Activated gamma-delta T cell (primary cell): ENCODE data around the gene SH3RF1.
"Not testable (repeated sequence)": the region's sequence is repeated elsewhere in the genome, so short reads cannot be mapped to it uniquely, and the experiment has no call there.

Experiments used
- DNase-seq: peaks from one replicate; lab custom pipeline; 2025; lab: John Stamatoyannopoulos, UW

SH3RF1 gene

DNA sequence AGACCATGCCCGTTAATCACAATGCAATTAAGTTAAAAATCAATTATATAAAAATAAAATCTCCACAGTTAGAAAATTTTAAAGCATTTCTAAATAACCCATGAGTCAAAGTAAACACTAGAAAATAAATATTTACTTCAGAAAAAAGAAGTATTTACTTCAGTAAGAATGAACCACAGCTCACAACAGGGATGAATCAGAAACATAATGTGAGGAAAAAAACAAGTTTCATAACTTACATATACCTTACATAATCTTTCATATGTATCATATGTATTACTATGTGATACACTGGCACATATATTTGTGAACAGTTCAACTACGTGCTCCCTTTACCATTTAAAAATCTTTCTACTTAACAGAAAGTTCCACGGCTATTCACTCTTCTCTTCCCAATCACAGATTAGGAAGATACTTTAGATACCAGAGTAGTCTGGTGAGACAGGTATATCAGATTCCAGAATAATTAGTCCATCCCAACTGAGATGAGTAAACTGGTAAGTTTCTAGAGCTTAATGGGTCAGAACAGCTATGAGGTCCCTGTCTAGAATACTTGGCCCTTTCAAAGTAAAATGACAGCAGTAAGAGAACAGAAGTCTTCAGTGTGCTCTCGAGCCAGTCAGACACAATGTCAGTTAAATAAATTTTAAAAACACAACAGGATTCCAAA is 70.3 kb downstream of the SH3RF1 start:
- no peak for DNase-seq

DNA sequence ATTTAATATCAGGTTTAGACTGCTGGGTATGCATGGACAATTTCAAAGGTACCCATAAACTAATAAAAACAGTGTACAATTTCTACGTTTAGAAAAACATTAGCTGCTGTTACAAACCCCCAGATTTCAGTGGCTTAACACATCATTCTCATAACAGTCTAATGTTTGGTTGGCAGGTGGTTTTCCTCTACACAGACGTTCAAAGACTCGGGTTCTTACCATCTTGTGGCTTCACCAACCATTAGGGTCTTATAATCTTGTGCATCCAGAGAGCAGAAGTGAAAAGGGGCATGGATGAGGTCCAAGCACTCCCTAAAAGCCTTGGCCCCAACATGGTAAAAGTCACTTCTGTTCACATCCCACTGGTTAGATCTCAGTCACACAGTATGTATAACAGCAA is 71.6 kb downstream of the SH3RF1 start:
- no peak for DNase-seq

DNA sequence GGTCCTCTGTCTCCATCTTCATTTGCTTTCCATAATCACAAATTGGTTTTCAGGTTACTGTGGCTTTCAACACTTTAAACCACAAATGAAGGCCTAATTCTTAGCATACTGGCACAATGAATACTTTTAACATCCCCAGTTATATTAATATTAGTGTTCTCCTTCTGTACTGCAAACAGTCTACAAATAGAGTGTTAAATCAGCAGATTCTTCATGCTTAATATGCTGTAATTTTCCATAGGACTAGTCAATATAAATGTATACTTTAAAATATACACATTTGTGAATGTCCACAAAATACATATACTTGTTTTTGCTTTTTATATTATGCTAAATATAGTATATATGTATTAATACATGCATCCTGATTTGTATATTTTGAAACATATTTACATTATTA is 72.6 kb downstream of the SH3RF1 start:
- DNase-seq = no peak

DNA sequence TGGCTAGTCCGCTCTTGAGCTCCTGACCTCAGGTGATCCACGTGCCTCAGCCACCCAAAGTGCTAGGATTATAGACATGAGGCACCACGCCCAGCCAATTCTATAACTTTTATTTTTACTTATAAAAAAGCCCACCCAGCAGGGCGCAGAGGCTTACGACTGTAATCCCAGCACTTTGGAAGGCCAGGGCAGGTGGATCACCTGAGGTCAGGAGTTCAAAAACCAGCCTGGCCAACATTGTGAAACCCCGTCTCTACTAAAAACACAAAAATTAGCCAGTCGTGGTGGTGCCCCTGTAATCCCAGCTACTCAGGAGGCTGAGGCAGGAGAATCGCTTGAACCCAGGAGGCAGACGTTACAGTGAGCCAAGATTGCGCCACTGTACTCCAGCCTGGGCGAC is 73.5 kb downstream of the SH3RF1 start:
- not testable (repeated sequence) for DNase-seq

DNA sequence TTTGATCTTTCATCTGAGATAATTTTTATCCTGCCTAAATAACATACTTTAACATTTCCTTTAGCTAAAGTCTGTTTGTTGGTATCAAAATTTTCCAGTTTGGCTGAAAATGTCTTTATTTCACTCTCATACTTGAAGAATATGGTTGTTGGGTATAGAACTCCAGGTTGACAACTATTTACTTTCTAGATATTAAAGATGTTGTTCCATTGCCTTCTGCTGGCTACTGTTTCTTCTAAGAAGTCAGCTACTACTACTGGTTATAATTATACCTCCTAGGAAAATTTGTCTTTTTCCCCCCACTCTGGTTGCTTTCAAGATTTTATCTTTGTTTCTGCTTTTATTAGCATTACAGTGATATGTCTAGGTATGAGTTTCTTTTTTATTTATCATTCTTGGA is 75.7 kb downstream of the SH3RF1 start:
- no peak for DNase-seq

DNA sequence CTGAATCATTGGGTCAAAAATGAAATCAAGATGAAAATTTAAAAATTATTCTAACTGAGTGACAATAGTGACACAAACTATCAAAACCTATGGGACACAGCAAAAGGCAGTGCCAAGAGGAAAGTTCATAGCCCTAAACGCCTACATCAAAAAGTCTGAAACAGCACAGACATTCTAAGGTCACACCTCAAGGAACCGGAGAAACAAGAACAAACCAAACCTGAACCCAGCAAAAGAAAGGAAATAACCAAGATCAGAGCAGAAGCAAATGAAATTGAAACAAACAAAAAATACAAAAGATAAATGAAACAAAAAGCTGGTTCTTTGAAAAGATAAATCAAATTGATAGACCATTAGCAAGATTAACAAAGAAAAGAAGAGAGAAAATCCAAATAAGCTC is 80.8 kb downstream of the SH3RF1 start:
- not testable (repeated sequence) for DNase-seq

DNA sequence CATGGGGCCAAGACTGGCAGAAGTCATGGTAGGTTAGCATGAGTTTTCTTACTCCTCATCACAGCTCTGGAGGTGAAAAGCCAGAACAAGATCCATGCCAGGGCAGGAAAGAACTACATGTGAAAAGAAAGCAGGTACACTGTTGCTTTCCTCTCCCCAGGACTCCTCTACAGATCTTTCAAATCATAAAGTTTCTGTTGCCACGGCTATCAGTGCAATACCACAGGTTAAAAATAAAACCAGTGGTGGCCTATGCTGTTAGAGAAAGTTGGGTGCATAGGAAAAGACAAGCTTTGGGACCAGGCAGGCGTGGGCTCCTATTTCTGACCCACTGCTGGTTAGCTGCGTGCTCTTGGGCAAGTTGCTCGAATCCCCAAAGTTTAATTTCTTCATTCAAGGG is 81.4 kb downstream of the SH3RF1 start:
- DNase-seq = no peak

DNA sequence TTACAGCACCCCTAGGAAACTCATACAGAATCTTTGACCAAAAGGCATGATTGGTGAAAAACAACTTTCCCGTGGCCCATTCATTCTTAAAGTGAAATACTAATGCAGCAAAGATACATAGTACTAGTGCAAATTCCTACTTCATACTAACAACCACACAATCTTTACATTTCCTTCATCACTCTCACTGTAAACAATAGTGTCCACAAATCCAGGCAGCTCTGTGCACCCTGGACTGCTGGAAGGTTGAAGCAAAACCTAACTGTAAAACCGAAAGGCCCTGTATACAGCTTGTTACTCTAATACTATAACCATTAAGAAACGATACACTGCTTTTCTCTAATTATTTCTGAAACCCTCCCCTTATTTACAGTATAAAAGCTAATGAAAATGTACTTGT is 82.6 kb downstream of the SH3RF1 start:
- no peak for DNase-seq

DNA sequence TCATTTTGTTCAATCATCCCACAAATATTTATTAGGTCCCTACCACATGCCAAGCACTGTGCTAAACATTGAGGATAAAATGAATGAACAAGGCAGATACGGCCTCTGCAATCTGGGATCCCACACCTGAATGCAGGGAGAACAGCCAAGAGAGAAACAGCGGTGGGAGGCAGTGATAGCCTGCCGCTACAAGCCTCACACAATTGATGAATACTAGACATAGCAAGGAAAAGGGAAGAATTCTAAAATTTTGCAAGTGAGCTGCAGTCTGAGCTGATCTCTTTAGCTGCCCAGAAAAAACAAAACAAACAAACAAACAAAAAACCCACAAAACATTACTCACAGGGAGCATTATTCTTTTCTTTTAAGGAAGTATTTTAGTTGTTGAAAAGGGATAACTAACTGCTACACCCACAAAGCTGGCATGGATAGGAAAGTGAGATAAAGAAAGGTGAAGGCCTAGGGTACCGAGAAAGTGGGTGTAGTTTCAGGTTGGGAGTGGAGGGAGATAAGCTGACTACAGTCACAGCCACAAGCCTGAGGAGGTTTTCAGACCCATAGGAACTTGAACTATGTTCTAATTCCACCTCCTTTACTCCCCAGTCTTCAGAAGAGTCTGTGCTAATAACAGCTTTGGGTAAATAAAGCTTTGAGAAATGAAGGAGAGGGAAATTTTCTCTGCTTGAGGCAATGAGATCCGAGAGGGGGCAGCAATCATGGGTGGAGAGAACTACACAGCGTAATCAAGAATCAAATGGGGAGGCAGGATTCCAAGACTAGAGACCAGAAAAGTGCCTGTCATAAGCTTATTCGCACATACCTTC is 85.4 kb downstream of the SH3RF1 start:
- no peak for DNase-seq

DNA sequence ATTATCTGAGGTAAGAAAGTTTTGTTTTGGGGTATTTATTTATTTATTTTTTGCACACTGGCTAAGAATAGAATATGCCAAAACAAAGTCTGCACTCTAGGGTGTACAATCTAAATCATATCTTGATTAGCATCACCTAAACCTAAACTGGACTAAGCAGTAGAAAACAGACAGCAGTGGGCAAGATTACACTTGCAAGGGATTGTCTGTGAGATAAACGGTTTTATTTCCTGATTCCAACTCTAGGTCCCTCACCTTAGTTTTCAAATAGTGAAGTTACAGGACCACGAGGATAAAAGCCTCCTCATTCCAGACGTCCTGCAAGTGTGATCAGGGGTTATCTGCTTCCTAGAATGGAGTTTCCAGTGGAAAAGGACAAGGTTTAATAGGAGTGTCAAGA is 86.1 kb downstream of the SH3RF1 start:
- no peak for DNase-seq

DNA sequence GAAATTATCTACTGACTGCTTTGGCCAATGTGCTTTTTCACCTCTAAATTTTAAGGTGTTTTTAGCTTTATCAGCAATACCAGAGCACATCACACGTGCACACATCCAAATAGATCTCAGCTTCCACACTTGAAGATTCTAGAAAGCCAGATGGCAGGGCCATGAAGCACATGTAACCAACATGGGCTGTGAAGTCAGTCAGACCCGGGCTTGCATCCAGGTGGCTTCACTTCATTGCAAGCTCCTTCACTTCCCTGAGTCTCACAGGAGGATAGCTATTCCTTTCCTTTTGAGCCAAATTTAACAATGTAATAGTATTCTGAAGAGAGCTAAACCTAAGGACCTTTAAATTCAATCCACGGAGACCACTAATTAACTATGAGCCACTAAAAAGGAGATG is 86.5 kb downstream of the SH3RF1 start:
- no peak for DNase-seq

DNA sequence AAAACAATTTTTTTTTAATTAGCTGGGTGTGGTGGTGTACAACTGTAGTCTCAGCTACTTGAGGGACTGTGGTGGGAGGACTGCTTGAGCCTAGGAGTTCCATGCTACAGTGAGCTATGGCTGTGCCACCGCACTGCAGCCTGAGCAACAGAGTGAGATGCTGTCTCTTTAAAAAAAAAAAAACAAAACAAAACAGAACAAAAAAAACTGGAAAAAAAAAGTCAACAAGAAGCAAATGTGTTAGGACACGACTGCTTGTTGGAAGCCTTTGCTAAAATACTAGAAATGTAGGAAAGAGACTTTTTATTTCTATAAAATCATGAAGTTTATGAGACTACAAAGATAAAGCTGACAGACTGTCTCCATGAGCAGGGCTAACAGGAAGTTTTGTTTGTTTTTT is 87.2 kb downstream of the SH3RF1 start:
- DNase-seq = no peak

DNA sequence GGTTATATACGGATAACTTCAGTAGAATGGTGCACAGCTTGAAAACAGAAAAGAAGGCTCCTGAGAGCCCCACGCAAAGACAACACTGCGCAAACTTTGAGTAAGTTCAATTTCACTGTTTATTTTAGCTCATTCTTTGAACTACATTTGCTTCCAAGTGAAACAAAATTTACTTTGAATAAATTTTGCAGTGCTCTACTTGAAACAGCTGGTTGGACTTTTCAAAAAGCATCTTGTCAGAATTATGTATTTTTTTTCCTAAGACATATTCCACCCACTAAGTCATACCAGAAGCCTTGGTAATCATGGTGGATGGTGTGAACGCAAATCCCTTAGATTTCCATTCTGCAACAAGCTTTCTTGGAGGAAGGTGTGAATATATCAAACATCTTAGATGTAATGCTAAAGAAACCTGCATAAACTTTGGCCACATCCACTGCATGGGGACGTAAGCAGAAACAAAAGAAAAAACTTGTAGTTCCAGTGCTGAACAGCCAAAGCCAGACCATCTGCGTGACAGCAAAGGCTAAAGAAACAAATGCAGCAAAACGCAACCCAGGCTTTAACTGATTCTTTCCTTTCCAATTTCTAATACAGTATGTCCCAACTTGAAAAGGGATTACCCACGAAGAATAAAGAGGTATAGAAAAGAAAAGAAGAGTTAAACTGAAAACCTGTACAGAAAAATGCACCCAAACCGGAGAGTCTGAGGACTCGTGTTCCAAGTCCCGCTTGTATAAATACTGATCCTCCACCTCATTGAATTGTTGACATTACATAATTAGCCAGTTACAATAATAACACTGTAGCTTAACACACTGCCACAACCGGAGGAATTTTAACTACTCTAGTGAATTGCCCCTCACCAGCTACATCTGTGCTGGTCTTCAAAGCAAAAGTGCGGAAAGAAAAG is 90.9 kb downstream of the SH3RF1 start:
- no peak for DNase-seq

DNA sequence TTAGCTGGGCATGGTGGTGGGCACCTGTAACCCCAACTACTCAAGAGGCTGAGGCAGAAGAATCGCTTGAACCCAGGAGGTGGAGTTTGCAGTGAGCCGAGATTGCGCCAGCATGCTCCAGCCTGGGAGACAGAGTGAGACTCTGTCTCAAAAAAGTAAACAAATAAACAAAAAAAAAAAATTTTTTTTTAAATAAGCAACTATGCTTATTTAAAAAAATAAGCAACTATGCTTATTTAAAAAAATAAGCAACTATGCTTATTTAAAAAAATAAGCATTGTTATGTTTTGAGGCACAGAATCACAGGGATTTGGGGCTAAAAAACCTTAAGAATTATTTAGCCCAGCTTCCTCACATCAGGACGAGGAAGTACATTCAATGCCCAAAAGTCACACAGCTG is 92.7 kb downstream of the SH3RF1 start:
- not testable (repeated sequence) for DNase-seq

DNA sequence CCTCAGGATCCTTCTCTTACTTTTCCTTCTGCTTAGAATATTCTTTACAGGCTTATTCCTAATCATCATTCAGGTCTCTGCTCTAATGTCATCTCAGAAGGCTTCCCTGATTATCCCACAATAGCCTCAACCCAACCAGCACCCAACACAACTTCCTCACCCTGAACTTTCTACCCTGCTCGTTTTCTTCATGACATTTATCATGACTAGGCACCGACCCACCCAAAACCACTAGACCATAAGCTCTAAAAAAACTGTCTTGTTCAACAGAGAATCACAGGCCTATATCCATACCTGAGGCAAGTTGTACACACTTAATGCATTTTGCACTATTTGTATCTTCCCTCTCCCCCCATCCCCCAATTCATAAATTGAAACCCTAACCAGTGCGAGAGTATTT is 95.3 kb downstream of the SH3RF1 start:
- no peak for DNase-seq

DNA sequence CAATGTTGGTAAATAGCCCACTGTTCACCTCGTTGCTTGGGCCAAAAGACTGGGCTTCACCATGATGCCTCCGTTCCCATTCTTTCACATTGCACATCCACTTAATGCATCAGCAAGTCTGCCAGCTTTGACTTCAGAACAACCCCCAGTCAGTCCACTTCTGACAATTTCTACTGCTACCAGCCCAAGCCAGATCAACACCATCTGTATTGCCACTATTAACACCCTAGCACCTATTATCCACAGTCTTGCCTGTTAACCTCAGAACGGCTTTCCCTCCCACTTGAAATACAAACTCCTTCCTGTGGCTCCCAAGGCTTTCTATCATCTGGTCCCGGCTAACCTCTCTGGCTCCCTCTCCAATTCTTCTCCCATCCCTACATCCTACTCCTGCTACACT is 95.7 kb downstream of the SH3RF1 start:
- no peak for DNase-seq

DNA sequence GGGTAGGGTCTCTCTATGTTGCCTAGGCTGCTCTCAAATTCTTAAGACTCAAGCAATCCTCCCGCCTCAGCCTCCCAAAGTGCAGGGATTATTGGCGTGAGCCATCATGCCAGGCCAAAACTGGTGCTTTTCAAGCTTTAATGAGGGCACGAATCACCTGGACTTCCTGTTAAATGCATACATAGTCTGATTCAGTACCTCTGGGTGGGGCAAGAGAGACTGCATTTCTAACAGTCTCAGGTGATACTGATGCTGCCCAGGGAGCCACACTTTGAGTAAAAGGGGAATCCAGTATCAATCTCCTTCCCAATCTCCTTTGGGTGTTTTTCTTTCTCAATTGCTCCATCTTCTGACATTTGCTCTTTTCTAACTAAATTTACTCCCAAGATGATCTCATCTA is 96.5 kb downstream of the SH3RF1 start:
- DNase-seq = no peak

DNA sequence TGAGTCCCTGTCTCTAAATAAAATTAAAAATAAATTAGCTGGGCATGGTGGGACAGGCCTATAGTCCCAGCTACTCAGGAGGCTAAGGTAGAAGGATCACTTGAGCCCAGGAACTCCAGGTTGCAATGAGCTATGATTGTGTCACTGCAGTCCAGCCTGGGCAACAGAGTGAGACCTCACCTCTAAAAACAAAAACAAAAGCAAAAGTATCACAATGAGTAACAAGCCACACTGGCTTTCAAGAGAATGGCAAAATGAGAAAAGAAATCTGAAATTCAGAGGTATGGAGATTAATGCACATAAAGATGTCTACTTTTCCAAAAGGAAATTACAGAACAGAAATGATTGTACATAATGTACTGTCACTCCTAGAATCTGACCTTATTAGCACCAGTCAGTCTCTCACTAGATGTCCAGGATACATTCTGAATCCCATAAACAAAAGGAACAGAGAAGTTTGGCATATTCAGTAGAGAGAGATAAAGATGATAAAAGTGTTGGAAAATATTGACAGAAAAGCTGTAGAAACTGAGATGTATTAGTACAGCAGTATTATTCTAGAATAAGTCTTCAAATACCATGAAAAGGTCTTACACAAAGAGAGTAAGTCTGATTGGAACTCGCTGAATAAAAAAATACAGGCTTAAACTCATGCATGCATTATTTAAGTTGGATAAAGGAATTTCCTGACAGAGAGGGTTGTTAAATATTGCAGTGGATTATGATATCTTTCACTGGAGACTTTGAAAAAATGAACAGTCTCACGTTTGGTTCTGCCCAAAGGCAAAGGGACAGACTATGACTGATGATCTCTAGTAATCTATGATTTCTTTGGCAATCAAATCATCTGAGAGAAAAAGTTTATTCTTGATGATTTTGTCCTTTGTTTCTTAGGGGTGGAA is 102.5 kb downstream of the SH3RF1 start:
- DNase-seq = no peak

DNA sequence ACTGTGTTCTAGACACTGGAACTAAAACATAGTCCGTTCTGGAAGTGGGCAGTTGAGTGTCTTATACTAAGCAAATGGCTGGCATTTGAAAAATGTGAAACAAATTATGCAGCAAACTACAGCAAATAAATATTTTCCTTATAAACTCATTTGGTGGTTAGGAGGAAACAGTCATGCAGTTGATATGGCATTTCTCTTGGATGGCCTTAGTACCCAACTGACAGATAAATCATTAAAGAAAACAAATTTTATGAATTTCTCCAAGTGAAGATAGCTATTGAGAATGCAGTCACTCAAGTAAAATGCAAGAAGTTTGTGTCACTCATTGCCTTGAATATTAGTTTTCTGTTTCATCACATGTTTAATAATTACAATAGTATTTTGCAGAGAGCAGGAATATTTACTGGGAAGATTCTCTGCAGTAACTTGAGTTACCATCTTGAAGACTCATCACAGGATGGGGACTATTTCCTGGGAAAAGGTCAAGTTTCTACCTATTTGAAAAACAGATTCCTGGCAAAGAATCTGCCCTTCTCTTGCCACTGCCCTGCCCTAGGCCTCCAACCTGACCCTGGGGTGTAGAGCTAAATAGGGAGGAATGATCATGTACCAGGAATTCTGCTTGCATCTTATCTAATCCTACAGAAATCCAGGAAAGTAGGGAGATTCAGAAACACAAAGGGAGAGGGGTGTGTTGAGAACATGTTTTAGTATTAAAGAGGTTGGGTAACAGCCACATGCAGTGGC is 105.9 kb downstream of the SH3RF1 start:
- DNase-seq = no peak

DNA sequence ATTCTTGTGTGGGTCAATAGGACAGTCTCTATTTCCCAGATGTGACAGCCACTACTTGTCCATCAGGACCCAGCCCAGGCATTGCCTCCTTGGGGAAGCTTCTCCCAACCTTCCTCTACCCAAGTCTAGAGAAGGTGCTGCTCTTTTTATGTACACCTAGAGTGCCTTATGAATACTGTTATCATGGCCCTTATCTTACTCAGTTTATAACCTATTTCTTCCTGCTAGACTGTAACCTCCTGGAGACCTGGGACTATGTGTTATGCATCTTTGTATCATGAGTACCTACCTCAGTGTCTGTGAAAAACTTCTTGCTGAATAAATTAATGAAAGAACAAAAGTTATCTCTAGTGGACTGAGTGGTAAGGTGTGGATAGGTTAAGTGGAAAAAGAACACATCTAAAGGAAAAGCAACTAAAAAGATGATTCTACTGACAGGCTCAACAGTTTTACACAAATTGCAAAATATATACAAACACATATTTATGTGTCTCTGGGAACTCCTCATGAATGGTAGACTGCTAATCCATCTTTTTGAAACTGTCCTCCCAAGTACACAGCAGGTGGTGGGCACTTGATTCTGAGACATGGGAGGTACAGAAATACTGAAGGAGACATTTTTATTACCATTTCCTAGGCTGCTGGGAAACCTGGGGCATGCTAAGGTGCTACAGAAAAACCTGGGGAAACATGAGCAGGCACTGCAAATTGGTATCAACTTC is 106.6 kb downstream of the SH3RF1 start:
- DNase-seq = no peak
